ENCODE results near the gene PARP1. TPM values are rescaled to one million over a fixed set of nuclear protein-coding genes. Genes with fewer than 3 reads are reported as not detected.

The PARP1 gene
- total RNA-seq, 1 donor from 2014 or later: 86.3 TPM

- no peak for TF ChIP-seq CTCF (IDR thresholded peaks at IDR 0.05)
- Mint-ChIP-seq H3K4me3 (ENCODE audit: unreplicated experiment) (no peak overlapping the region), H3K27ac (ENCODE audit: unreplicated experiment) (no peak overlapping the region), H3K36me3 (ENCODE audit: unreplicated experiment) (peaks cover 60% of the 10 kb centered on the region), H3K27me3 (ENCODE audit: unreplicated experiment) (no peaks in the 10 kb centered on the region), H3K4me1 (ENCODE audit: unreplicated experiment) (no peaks in the 10 kb centered on the region), H3K9me3 (ENCODE audit: unreplicated experiment) (no peaks in the 10 kb centered on the region)
- DNase-seq (ENCODE audit: extremely low spot score, unreplicated experiment): no peak
These were observed 42.9 kb downstream of the PARP1 start for GRCh38 chr1:226364901-226365565.

- TF ChIP-seq CTCF (IDR thresholded peaks at IDR 0.05): no peak
- DNase-seq (ENCODE audit: extremely low spot score, unreplicated experiment): no peak
- peaks cover 60% of the 10 kb centered on the region for H3K36me3 Mint-ChIP-seq (ENCODE audit: unreplicated experiment)
These were observed 43.4 kb downstream of the PARP1 start for GRCh38 chr1:226364514-226364899.

GRCh38 chr1:226363801-226364513 lies 43.9 kb downstream of the PARP1 start:
- no peaks in the 10 kb centered on the region for H3K9me3 Mint-ChIP-seq (ENCODE audit: unreplicated experiment)
- H3K27ac Mint-ChIP-seq (ENCODE audit: unreplicated experiment): no peak overlapping the region
- no peak for TF ChIP-seq CTCF (IDR thresholded peaks at IDR 0.05)
- no peaks in the 10 kb centered on the region for H3K27me3 Mint-ChIP-seq (ENCODE audit: unreplicated experiment)
- DNase-seq (ENCODE audit: extremely low spot score, unreplicated experiment): no peak
- peaks cover 62% of the 10 kb centered on the region for H3K36me3 Mint-ChIP-seq (ENCODE audit: unreplicated experiment)
- no peak overlapping the region for H3K4me3 Mint-ChIP-seq (ENCODE audit: unreplicated experiment)
- H3K4me1 Mint-ChIP-seq (ENCODE audit: unreplicated experiment): no peaks in the 10 kb centered on the region

More at GRCh38 chr1:226364514-226364899, 43.4 kb downstream of the PARP1 start:
- Mint-ChIP-seq H3K4me3 (ENCODE audit: unreplicated experiment) (no peak overlapping the region), H3K27ac (ENCODE audit: unreplicated experiment) (no peak overlapping the region), H3K27me3 (ENCODE audit: unreplicated experiment) (no peaks in the 10 kb centered on the region), H3K9me3 (ENCODE audit: unreplicated experiment) (no peaks in the 10 kb centered on the region), H3K4me1 (ENCODE audit: unreplicated experiment) (no peaks in the 10 kb centered on the region)

- TF ChIP-seq CTCF (IDR thresholded peaks at IDR 0.05): no peak
- DNase-seq (ENCODE audit: extremely low spot score, unreplicated experiment): no peak
- Mint-ChIP-seq H3K4me1 (ENCODE audit: unreplicated experiment) (no peaks in the 10 kb centered on the region), H3K9me3 (ENCODE audit: unreplicated experiment) (no peaks in the 10 kb centered on the region), H3K36me3 (ENCODE audit: unreplicated experiment) (peaks cover 61% of the 10 kb centered on the region), H3K27ac (ENCODE audit: unreplicated experiment) (no peak overlapping the region), H3K27me3 (ENCODE audit: unreplicated experiment) (no peaks in the 10 kb centered on the region), H3K4me3 (ENCODE audit: unreplicated experiment) (no peak overlapping the region)
These were observed 44.9 kb downstream of the PARP1 start for GRCh38 chr1:226362891-226363447.

GRCh38 chr1:226362361-226362760 lies 45.5 kb downstream of the PARP1 start:
- no peaks in the 10 kb centered on the region for H3K27me3 Mint-ChIP-seq (ENCODE audit: unreplicated experiment)
- no peak overlapping the region for H3K4me3 Mint-ChIP-seq (ENCODE audit: unreplicated experiment)
- H3K27ac Mint-ChIP-seq (ENCODE audit: unreplicated experiment): no peak overlapping the region
- DNase-seq (ENCODE audit: extremely low spot score, unreplicated experiment): no peak
- no peak for TF ChIP-seq CTCF (IDR thresholded peaks at IDR 0.05)
- no peaks in the 10 kb centered on the region for H3K9me3 Mint-ChIP-seq (ENCODE audit: unreplicated experiment)
- peaks cover 55% of the 10 kb centered on the region for H3K36me3 Mint-ChIP-seq (ENCODE audit: unreplicated experiment)
- no peaks in the 10 kb centered on the region for H3K4me1 Mint-ChIP-seq (ENCODE audit: unreplicated experiment)
